ENCODE data around the gene SLC22A23.

The SLC22A23 gene

DNA sequence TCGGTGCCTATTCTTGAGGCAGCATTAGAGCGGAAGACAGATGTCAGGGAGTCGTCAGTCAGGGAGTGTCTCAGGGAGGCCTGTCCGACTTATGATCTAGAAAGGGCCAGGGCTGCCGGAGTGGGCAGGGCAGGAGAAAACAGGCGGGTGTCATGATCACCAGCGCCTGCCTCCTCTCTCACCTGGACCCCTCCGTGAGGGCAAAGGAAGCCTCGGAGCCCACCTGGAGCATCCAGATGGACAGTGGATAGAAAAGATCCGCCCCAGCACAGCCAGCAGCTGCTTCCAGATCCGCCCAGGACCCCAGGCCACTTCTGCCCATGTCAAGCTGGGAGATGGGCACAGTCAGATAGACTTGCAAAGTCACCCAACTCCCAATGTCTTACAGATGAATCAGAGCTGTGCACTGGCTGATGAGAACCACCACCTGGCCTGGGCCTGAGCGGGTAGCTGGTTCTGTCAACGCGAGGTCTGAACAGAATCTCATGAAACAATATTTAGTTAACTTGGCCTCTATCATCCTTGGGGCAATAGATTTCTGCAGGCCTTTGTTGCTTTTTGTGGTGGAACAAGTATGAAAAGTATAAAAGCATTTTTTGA, 175.9 kb downstream of the SLC22A23 start:
- DNase-seq, result no peak

DNA sequence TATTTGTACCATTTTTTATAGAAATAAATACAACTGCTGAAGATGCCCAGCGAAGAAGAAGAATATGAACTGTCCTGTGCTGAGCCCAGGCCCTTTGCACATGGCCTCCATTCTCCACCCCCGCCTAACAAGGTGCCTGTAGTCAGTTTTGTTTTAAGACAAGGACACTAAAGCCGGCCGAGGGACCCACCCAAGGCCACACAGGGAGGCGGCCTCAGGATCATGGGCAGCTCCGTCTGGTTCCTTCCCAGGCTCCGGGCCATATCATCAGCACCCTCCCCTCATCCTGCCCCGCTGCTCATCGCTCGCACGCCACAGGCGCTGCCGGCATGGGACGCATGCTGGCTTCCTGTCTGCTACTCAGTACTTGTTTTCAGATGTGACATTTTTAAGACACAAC, 176.8 kb downstream of the SLC22A23 start:
- DNase-seq, result no peak

- DNase-seq, result no peak
These were observed 178.2 kb downstream of the SLC22A23 start for GRCh38 chr6:3278691-3279090.

DNA sequence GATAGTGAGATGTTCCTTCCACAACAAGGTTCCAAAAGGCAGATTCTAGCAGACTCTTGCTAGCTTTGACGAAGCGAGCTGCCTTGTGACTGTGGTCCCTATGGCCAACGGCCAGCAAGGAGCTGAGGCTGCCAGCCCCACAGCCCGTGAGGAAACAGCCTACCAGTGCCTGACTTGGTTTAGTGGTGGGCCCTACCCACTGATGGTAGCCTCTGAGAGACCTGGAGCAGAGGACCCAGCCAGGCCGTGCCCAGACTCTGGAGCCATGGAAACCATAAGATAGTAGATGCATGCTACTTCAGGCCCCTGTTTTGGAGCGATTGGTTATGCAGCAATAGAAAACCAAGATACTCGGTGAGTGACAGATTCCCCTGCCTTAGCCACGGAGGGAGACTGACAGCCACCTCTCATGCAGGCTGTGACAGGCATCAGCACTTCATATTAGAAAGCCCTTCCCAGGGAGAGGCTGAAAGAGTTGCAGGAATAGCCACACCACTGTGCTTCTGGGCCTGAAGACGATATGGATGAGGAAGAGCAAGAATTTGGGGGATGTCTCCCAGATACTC, 178.9 kb downstream of the SLC22A23 start:
- no peak for DNase-seq

GRCh38 chr6:3277251-3277650, 179.6 kb downstream of the SLC22A23 start:
- no peak for DNase-seq

DNA sequence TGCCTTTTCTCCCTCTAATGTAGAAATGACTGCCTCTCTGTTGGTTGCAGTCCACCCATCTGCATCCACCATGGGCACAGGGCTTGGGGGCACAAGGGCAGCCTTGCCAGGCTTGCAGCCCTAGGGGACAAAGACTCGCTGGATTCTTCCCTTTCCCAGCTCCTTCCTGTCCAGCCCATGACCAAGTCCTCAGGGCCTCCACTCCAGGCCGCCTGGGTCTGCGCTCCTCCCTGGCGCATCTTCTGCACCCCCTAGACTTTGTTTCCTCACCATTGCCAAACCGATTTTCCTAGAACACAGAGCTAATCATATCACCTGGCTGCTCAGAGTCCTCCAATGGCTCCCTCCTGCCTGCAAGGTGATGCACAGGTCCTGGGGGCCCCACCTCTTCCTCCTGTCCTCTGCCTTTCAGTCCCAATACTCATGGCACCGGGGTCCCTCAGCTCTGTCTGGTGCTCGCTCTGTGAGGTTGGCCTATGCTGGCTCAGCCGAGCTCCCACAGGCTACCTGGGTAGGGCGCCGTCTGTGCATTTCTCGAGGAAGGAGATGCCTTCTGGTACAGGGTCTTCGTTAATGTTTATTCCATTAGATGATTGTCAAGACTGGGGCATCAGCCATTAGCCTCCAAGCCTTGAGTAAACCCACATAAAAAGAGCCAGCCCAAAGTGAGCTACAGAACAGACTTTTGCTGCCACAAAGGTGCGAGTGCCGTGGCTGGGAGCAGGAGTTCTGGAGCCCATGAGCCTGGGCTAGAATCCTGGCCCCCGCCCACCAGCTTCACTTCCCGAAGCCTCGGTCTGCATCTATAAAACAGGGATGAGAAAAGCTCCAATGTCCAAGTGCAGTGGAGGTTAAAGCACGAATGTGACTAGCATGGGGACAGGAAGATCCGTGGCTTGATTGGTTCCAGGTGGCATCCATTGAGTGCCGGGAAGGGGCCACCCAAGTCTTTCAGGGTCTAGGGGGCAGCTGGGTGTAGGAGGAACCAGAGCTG, 180.4 kb downstream of the SLC22A23 start:
- DNase-seq, result no peak

GRCh38 chr6:3273707-3274521, 182.9 kb downstream of the SLC22A23 start:
- peak; percentile 12 for DNase-seq

DNA sequence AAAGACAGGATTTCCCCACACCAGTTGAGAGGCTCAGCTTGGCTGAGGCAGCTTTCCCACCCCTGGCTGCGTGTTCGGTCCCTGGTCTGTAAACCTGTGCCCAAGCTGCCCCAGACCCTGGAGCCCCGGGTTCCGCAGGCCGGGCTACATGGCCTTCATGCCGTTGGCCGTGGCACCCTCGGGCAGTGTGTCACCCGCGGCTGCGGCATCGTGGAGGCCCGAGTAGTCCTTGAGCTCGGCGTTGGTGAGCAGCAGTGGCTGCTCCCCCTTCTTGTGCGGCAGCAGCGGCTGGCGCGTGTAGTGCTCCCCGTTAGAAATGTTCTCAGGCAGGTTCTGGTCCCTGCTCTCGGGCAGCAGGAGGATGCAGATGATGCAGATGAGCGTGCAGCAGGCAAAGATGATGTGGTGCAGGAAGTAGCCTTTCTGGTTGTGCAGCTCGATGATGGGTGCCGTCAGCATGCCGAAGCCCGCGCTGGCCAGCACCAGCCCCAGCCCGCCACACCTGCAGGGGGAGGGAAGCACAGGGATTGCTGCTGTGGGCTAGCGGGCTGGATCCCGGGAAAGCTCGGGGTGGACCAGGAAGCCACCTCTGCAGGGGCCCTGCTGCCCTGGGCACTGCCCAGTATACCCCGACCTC, 183.8 kb downstream of the SLC22A23 start:
- DNase-seq, result no peak

GRCh38 chr6:3271756-3272155, 185.1 kb downstream of the SLC22A23 start:
- no peak for DNase-seq

DNA sequence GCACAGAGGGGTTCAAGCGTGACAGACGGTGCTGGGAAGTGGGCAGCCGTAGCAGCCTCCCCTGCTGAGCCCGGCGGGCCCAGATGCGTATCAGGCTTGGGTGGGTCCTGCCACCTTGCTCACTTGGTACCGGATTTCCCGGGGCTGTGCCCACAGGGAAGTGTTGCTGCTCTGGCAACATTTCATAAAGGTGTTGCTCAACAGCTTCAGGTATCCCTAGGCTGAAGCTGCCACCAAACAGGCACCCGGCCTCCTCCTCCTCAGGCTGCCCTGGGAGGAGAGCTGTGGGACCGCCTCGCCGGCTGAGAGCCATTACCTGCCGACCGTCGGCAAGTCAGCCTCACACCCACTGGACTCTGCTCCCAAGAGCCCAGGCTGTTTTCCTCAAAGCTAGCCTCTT, 186.6 kb downstream of the SLC22A23 start:
- DNase-seq, result no peak

GRCh38 chr6:3269281-3269975, 187.4 kb downstream of the SLC22A23 start:
- DNase-seq, result no peak

GRCh38 chr6:3268680-3269079, 188.2 kb downstream of the SLC22A23 start:
- no peak for DNase-seq

DNA sequence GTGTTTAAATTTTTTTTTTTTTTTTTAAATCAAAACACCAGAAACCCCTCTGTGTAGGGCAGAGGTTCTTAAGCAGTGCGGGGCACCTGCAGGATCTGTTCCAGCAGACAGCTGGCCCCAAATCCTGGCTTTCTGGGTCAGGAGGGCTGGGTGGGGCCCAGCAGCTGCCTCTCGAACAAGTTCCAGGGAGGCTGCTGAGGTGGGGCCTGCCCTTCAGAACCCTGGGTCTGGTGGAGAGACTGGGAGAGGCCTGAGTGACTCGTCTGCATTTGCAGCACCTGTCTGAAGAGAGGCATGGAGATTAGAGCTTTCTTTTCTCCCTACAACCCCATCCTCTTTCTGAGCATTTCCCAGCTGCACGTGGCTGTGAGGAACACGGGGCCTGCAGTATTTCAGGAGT, 189.7 kb downstream of the SLC22A23 start:
- no peak for DNase-seq

GRCh38 chr6:3266170-3266569, 190.7 kb downstream of the SLC22A23 start:
- no peak for DNase-seq

GRCh38 chr6:3265671-3266070, 191.2 kb downstream of the SLC22A23 start:
- no peak for DNase-seq

DNA sequence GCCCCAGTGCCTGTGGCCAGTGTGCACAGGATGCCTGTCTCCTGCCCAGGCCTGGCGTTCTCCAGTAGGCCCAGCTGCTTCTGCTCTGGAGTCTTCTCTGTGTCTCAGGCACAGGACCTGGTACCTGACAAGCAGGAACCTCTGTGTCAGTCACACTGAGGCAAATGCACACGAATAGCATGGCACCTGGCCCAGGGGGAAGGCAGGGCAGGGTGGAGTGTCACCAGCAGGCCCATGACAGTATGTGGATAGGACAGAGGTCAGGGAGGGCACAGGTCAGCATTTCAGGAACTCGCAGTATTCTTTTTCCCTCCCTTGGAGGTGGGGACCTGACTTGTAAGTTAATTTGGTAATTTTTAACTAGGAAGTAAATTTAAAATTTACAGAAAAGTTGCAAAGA, 192.5 kb downstream of the SLC22A23 start:
- no peak for DNase-seq

- no peak for DNase-seq
These were observed 193.8 kb downstream of the SLC22A23 start for GRCh38 chr6:3263096-3263495.

DNA sequence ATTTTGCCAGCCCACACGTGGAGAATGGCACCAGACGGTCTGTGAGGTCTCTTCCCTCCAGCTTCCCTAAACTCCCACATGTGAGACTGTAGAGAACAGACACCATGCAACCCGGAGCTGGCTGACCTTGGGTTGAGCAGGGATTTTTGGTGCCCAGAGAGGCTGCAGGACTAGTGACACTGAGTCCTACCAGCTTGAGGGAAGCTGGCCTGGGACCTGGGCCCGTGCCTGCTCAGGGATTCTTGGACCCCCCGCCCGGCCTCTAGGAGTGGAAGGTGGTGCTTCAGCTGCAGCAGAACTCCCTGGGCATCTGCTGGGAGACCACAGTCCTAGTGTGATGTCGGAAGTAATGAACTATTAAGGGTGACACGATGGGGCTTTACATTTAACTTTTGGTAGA, 194.9 kb downstream of the SLC22A23 start:
- no peak for DNase-seq

- DNase-seq, result no peak
These were observed 195.4 kb downstream of the SLC22A23 start for GRCh38 chr6:3261518-3261820.

DNA sequence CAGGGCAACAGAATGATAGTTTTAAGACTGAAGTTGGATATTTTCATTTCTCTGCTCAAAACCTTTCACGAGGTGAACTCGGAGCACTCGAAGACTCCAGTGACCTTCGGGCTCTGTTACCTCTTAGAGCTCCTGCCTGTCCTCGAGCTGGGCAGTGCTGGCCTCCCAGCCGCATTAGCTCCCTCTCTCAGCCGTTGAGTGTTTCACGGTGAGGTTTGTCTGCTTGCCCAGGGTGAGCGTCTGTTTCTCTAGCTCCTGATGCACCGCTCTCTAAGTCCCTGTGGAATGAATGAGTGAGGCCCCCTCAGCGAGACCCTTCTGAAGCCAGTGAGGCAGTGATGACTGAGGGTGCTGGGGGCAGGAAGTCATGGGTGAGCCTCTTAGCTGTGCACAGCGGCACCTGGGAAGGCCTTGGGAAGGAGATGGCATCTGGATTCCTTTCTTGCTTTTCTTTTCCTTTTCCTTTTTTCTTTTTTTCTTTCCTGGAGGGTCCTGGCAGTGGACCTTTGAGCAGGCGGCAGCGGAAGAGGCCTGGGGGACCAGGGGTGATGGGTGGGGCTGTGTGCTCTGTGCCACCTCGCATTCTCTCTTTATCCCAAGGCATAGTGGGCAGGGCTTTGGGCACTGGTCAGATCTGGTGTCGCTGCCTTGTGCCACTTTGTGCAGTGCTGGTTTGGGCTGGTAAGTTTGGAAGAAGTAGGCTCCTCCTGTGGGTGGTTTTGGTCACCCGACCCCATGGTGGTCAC, 195.9 kb downstream of the SLC22A23 start:
- no peak for DNase-seq

DNA sequence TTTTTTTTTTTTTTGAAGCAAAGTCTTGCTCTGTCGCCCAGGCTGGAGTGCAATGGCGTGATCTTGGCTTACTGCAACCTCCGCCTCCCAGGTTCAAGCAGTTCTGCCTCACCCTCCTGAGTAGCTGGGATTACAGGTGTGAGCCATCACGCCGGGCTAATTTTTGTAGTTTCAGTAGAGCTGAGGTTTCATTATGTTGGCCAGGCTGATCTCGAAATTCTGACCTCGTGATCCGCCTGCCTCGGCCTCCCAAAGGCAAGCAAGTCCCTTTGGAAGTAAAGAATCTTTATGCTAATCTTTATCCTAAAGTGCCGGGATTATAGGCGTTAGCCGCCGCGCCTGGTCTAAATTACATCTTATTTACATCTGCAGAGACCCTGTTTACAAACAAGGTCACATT, 196.6 kb downstream of the SLC22A23 start:
- no peak for DNase-seq

Data from activated CD4-positive, alpha-beta T cell treated with anti-CD3 and anti-CD28 coated beads, Interleukin-2, Interleukin-6, amounts not matched to agents 100 ng/mL and 50 ng/mL, durations not matched to agents 16 hours and 8 hours (primary cell).